Posterior cingulate gyrus (tissue), 11 donors: ENCODE data around the gene ONECUT3.

ENCODE experiments used
- DNase-seq, 10 donors: peaks; one replicate each; pipeline versions ENCODE4 v3.0.0 to v3.0.0-alpha.2; 2020 to 2021; ENCODE audit warnings: mixed read lengths in 3 of 10
- intact Hi-C: fragments of 100-400 bp; cut with DNase I; formaldehyde crosslinking; loops from one replicate; pipeline ENCODE4 v1.15.1; 2023

ONECUT3 gene

DNA sequence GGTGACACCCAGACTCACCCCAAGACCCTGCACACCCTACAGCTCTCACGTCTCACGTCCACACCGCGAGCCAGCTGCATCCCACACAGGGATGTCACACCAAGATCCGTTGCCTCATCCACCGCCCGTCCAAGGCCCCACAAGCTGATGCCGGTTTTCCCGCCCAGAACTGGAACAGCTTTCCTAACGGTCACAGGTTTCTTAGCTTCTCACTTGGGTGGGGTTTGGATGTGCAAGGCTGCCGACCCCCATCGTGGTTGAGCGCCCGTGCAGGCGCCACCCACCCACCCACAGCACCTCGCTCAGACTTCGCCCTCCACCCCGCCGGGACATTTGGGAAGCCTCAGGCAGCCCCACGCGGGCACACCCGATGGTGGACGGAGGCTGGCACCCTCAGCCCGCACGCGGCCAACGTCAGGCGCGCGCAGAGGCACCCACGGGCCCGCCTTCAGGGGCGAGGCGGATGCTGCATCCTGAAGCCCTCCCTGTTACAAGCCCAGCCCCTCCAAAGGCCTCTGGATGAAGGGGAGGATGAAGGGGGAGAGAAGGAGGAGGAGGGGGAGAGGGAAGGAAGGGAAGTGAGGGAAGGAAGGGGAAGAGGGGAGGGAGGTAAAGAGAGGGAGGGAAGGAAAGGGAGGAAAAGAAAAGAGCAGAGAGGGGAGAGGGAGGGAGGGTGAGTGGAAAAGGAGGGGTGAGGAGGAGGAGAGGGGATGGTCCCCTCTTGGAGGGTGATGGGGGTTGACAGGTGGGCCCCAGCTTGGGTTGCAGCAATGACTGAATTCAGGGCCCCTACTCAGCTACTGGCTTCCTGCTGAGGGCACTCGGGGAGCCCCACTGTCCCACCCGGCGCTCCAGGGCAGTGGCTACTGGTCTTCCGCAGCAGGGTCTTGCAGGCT, 12.8 kb downstream of the ONECUT3 start:
- intact Hi-C loops = loop anchor here (10.0 kb wide), 1 partner anchor 141 kb away; no protein-coding TSS in a partner anchor
- no peak for DNase-seq

- no peak for DNase-seq
- intact Hi-C loops = loop anchor here (1.0 to 10.0 kb wide), 2 partner anchors 142 to 221 kb away; no protein-coding TSS in a partner anchor
Measured at GRCh38 chr19:1766800-1767352, 13.6 kb downstream of the ONECUT3 start.

GRCh38 chr19:1767464-1767933, 14.2 kb downstream of the ONECUT3 start:
- peak in 4 of 10 donors; percentile 36 to 45 (median 41) for DNase-seq
- intact Hi-C loops = loop anchor here (1.0 to 10.0 kb wide), 2 partner anchors 143 to 221 kb away; no protein-coding TSS in a partner anchor

DNA sequence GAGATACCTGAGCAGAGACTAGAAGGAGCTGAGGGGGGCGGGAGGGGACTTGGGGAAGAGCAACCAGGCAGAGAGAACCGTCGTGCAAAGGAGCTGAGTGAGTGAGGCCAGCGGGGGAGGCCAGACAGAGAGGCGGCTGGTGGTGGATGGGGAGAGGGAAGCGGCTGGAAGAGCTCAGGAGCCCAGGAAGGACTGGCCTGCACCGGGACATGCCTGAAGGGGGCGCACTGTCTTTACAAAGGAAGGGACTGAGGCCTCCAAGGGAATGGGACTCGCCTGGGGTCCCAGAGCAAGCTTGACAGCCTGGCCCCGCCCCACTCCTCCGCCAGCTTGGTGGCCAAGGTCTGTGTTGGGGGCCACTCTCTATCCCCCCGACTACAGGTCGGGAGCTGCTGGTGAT, 14.9 kb downstream of the ONECUT3 start:
- no peak for DNase-seq
- intact Hi-C loops = loop anchor here (10.0 kb wide), 1 partner anchor 143 kb away; no protein-coding TSS in a partner anchor

GRCh38 chr19:1768918-1769644, 15.8 kb downstream of the ONECUT3 start:
- intact Hi-C loops = loop anchor here (10.0 kb wide), 1 partner anchor 144 kb away; no protein-coding TSS in a partner anchor
- no peak for DNase-seq

GRCh38 chr19:1769645-1769985, 16.3 kb downstream of the ONECUT3 start:
- no peak for DNase-seq
- intact Hi-C loops = loop anchor here (10.0 kb wide), 1 partner anchor 145 kb away; no protein-coding TSS in a partner anchor

- intact Hi-C loops = no loop called here
- no peak for DNase-seq
Measured at GRCh38 chr19:1770866-1771576, 17.7 kb downstream of the ONECUT3 start.

GRCh38 chr19:1773184-1773583, 19.9 kb downstream of the ONECUT3 start:
- intact Hi-C loops = no loop called here
- no peak for DNase-seq

DNA sequence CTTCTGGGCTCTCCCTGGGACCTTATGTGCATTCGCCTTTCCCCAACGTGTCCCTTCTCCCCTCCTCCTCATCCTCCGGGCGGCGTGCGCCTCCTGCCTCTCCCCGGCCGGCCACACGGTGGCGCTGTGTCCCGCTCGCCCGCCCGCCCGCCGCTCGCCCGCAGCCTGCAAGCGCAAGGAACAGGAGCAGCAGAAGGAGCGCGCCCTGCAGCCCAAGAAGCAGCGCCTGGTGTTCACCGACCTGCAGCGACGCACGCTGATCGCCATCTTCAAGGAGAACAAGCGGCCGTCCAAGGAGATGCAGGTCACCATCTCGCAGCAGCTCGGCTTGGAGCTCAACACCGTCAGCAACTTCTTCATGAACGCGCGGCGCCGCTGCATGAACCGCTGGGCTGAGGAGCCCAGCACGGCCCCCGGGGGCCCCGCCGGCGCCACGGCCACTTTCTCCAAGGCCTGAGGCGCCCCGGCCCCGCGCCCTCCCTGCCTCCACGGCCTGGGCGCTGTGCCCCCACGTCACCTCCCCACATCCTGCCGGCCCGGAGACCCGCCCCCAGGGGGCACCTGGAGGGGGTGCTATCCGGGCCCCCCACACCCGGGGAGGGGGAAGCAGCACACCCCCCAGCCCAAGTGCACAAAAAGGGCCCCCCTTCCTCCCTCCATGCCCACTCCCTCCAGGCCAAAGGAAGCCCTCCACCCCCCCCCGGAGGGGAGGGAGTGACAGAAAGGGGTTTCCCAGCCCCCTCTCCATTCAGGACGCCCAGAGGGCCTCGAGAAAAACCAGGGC, 21.9 kb downstream of the ONECUT3 start:
- intact Hi-C loops = no loop called here
- DNase-seq = no peak

DNA sequence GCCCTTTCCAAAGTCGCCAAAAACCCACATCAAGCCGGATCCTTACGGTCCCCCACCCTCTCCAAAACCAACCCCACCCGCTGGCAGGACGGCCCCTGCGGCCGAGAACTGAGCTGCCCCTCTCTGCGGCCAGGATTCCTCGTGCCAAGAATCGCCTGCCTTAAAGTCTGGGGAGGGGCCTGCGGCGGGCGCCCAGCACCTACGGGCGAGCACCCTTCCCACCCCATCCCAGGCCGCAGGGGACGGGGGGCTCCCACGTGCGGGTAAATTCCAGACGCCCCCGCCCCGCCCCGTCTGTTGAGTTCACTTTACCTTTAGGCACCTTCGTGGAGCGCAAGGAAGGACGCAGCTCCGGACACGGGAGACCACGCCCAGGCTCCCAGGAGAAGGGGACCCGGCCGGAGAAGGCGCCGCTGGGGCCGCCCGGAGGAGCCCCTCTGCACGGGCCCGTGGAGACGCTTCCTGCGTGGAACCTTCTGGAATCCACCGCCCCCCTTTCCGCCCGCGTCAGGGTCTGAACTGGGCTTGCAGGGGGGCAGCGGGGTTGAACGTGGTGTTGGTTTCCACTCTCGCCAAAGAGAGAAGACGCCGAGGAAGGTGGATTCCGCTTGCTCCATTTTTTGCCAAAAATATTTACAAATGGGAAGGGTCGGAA, 22.8 kb downstream of the ONECUT3 start:
- DNase-seq = no peak
- intact Hi-C loops = no loop called here

- no peak for DNase-seq
- intact Hi-C loops = no loop called here
Measured at GRCh38 chr19:1776606-1777147, 23.4 kb downstream of the ONECUT3 start.

DNA sequence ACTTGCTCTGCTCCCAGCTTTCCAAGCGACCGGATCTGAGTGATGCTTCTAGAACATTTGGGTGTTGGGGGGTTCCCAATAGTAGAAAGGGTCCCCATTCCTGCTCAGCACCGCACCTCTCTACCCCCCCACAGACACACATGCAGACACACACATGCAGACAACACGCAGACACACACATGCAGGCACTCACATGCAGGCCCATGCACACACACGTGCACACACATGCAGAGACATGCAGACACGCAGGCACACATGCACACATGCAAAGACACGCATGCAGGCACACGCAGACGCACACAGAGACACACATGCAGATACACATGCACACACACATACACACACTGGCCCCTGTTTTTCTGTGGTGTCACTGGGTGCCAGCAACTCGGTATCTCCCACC, 23.8 kb downstream of the ONECUT3 start:
- no peak for DNase-seq

DNA sequence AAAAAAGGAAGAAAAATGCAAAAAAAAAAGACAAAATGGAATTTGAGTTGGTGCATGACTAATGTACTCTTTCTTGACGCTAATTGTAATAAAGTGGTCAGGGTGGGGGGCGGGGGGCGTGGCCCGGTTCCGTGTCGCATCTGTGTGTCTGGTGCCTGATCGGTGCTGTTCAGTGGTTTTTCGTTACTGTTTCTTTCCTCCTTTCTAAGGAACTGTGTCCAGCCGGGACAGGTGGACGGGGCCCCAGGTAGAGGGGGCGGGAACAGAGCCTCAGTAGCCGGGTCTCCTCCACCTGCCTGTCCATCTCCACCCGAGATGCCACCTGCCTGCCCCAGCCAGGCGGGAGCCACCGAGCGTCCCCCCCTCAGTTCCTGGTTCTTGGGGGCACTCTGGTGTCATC, 26.3 kb downstream of the ONECUT3 start:
- DNase-seq = no peak
- intact Hi-C loops = no loop called here

More for the DNA sequence above, 23.8 kb downstream of the ONECUT3 start:
- intact Hi-C loops = no loop called here

- no peak for DNase-seq
- intact Hi-C loops = no loop called here
Measured at GRCh38 chr19:1780272-1780958, 27.1 kb downstream of the ONECUT3 start.

- intact Hi-C loops = no loop called here
- DNase-seq = no peak
Measured at GRCh38 chr19:1782521-1782920, 29.2 kb downstream of the ONECUT3 start.

DNA sequence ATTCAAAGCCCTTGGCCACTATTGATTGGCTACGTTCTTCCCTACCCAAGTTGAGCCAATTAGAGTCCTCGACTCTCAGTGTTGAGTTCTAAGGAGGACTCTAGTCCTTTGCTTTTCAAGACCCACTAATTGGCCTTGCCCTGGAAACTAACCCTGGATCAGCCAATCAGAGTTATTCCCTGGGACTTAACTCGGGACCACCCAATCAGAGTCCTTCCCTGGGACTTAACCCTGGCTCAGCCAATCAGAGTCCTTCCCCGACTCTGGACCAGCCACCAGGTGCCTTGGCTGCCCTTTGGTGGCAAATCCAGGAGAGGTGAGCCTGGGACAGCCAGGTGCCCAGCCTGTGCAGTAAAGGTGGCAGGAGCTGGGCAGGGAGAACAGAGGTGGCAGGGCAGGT, 30.0 kb downstream of the ONECUT3 start:
- intact Hi-C loops = no loop called here
- DNase-seq = no peak

DNA sequence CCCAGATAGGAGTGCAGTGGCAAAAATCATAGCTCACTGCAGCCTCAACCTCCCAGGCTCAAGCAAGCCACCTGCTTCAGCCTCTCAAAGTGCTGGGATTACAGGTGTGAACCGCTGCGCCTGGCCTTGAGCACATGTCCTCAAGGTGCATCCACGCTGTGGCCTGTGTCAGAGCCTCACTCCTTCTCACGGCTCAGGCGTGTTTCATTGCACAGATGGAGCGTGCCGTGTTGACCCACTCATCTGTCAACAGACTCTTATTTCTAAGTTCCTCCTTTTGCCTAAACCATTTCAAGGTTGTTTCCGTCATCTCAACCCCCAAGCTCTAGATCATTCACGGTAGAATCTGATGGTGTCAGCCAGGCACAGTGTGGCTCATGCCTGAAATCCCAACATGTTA, 30.6 kb downstream of the ONECUT3 start:
- no peak for DNase-seq
- intact Hi-C loops = no loop called here

GRCh38 chr19:1785310-1785709, 32.0 kb downstream of the ONECUT3 start:
- intact Hi-C loops = no loop called here
- DNase-seq = no peak
